Kidney capillary endothelial cell (primary cell): ENCODE results near the gene DBNDD2.

Experiments used
- DNase-seq: peaks from one replicate; pipeline ENCODE4 v3.0.0-alpha.2; 2018; ENCODE audit warnings: low spot score

Gene DBNDD2

GRCh38 chr20:45419188-45420091, 11.4 kb downstream of the DBNDD2 start:
- peak; percentile 49 for DNase-seq

GRCh38 chr20:45420125-45420524, 12.0 kb downstream of the DBNDD2 start:
- no peak for DNase-seq

GRCh38 chr20:45423700-45424099, 15.6 kb downstream of the DBNDD2 start:
- no peak for DNase-seq

GRCh38 chr20:45425561-45425960, 17.5 kb downstream of the DBNDD2 start:
- no peak for DNase-seq

- DNase-seq: no peak
Measured at GRCh38 chr20:45426320-45427016, 18.4 kb downstream of the DBNDD2 start.

GRCh38 chr20:45427236-45428149, 19.4 kb downstream of the DBNDD2 start:
- DNase-seq: no peak

GRCh38 chr20:45429618-45430017, 21.5 kb downstream of the DBNDD2 start:
- DNase-seq: no peak

- DNase-seq: no peak
Measured at GRCh38 chr20:45432294-45432693, 24.2 kb downstream of the DBNDD2 start.

- DNase-seq: no peak
Measured at GRCh38 chr20:45433316-45433715, 25.2 kb downstream of the DBNDD2 start.

- DNase-seq: no peak
Measured at GRCh38 chr20:45433976-45434375, 25.9 kb downstream of the DBNDD2 start.

GRCh38 chr20:45436732-45437485, 28.8 kb downstream of the DBNDD2 start:
- peak; percentile 83 for DNase-seq

- DNase-seq: no peak
Measured at GRCh38 chr20:45440424-45440823, 32.3 kb downstream of the DBNDD2 start.

GRCh38 chr20:45440891-45441685, 33.0 kb downstream of the DBNDD2 start:
- DNase-seq: no peak

- DNase-seq: no peak
Measured at GRCh38 chr20:45441746-45442145, 33.7 kb downstream of the DBNDD2 start.

GRCh38 chr20:45444050-45444449, 36.0 kb downstream of the DBNDD2 start:
- no peak for DNase-seq

GRCh38 chr20:45445805-45446562, 37.9 kb downstream of the DBNDD2 start:
- peak; percentile 23 for DNase-seq

- no peak for DNase-seq
Measured at GRCh38 chr20:45448270-45448669, 40.2 kb downstream of the DBNDD2 start.

- no peak for DNase-seq
Measured at GRCh38 chr20:45449528-45449927, 41.4 kb downstream of the DBNDD2 start.

GRCh38 chr20:45450097-45450818, 42.2 kb downstream of the DBNDD2 start:
- peak; percentile 55 for DNase-seq
